ENCODE results near the gene ANKRD44.

Gene ANKRD44

GRCh38 chr2:197196541-197197180 is 113.9 kb downstream of the ANKRD44 start:
- Histone ChIP-seq H3K27ac (no peak overlapping the region), H3K36me3 (replicated peaks) (no peaks in the 10 kb centered on the region), H3K4me3 (ENCODE audit: low read depth, low read length) (no peak overlapping the region), H3K27me3 (replicated peaks) (no peaks in the 10 kb centered on the region)
- DNase-seq: no peak
- no peak for TF ChIP-seq CTCF (IDR thresholded peaks at IDR 0.05; ENCODE audit: low read depth, low read length, missing control alignments)
- in situ Hi-C loops (cut with HindIII; ENCODE audit: low pct_ligation_motif_present, low sequenced_read_pairs): no loop called here

- in situ Hi-C loops (cut with HindIII; ENCODE audit: low pct_ligation_motif_present, low sequenced_read_pairs): no loop called here
- Histone ChIP-seq H3K27ac (no peak overlapping the region), H3K36me3 (replicated peaks) (no peaks in the 10 kb centered on the region), H3K4me3 (ENCODE audit: low read depth, low read length) (no peak overlapping the region), H3K27me3 (replicated peaks) (no peaks in the 10 kb centered on the region)
- no peak for DNase-seq
- no peak for TF ChIP-seq CTCF (IDR thresholded peaks at IDR 0.05; ENCODE audit: low read depth, low read length, missing control alignments)
Measured at GRCh38 chr2:197195518-197195917, 115.1 kb downstream of the ANKRD44 start.

GRCh38 chr2:197191940-197192322 is 118.6 kb downstream of the ANKRD44 start:
- no peak for DNase-seq
- Histone ChIP-seq H3K36me3 (replicated peaks) (no peaks in the 10 kb centered on the region), H3K27ac (no peak overlapping the region), H3K4me3 (ENCODE audit: low read depth, low read length) (no peak overlapping the region), H3K27me3 (replicated peaks) (no peaks in the 10 kb centered on the region)
- no peak for TF ChIP-seq CTCF (IDR thresholded peaks at IDR 0.05; ENCODE audit: low read depth, low read length, missing control alignments)
- in situ Hi-C loops (cut with HindIII; ENCODE audit: low pct_ligation_motif_present, low sequenced_read_pairs): no loop called here

- Histone ChIP-seq H3K4me3 (ENCODE audit: low read depth, low read length) (no peak overlapping the region), H3K27ac (no peak overlapping the region), H3K36me3 (replicated peaks) (no peaks in the 10 kb centered on the region)
Measured at GRCh38 chr2:197191177-197191939, 119.2 kb downstream of the ANKRD44 start.

GRCh38 chr2:197190100-197190432 is 120.5 kb downstream of the ANKRD44 start:
- in situ Hi-C loops (cut with HindIII; ENCODE audit: low pct_ligation_motif_present, low sequenced_read_pairs): no loop called here
- Histone ChIP-seq H3K27me3 (replicated peaks) (no peaks in the 10 kb centered on the region), H3K36me3 (replicated peaks) (no peaks in the 10 kb centered on the region), H3K27ac (no peak overlapping the region), H3K4me3 (ENCODE audit: low read depth, low read length) (no peak overlapping the region)
- TF ChIP-seq CTCF (IDR thresholded peaks at IDR 0.05; ENCODE audit: low read depth, low read length, missing control alignments): no peak
- DNase-seq: no peak

More at GRCh38 chr2:197191177-197191939, 119.2 kb downstream of the ANKRD44 start:
- no peaks in the 10 kb centered on the region for H3K27me3 ChIP-seq (replicated peaks)
- in situ Hi-C loops (cut with HindIII; ENCODE audit: low pct_ligation_motif_present, low sequenced_read_pairs): no loop called here
- peak; percentile 49 for TF ChIP-seq CTCF (IDR thresholded peaks at IDR 0.05; ENCODE audit: low read depth, low read length, missing control alignments)
- no peak for DNase-seq

All from brain microvascular endothelial cell (primary cell).